Kasumi-1 (cell line): Measurements from ENCODE around the gene HOXA11.

Experiments used
- DNase-seq, 2 experiments: peaks; one replicate each; lab custom pipeline; 2025; lab: John Stamatoyannopoulos, UW

HOXA11 gene

GRCh38 chr7:27192546-27193334, 7.7 kb upstream of the HOXA11 start:
- DNase-seq: peak; percentile 65 to 86

GRCh38 chr7:27191833-27192545, 7.0 kb upstream of the HOXA11 start:
- DNase-seq: no peak

GRCh38 chr7:27191161-27191731, 6.2 kb upstream of the HOXA11 start:
- no peak for DNase-seq

GRCh38 chr7:27189997-27190748, 5.1 kb upstream of the HOXA11 start:
- DNase-seq: no peak

- DNase-seq: no peak
Measured at GRCh38 chr7:27189295-27189996, 4.4 kb upstream of the HOXA11 start.

GRCh38 chr7:27188386-27189294, 3.6 kb upstream of the HOXA11 start:
- peak; percentile 72 to 79 for DNase-seq

GRCh38 chr7:27187475-27188385, 2.7 kb upstream of the HOXA11 start:
- DNase-seq: peak in 1 of 2 experiments; percentile 49

GRCh38 chr7:27186668-27187474, 1.8 kb upstream of the HOXA11 start:
- no peak for DNase-seq

- no peak for DNase-seq
Measured at GRCh38 chr7:27185854-27186667, 1.0 kb upstream of the HOXA11 start.

GRCh38 chr7:27184337-27185012, 557 bp downstream of the HOXA11 start:
- peak; percentile 42 to 57 for DNase-seq

- DNase-seq: peak; percentile 48 to 55
Measured at GRCh38 chr7:27183682-27184336, 1.2 kb downstream of the HOXA11 start.

- DNase-seq: no peak
Measured at GRCh38 chr7:27182861-27183681, 2.0 kb downstream of the HOXA11 start.

- no peak for DNase-seq
Measured at GRCh38 chr7:27182285-27182841, 2.7 kb downstream of the HOXA11 start.

- no peak for DNase-seq
Measured at GRCh38 chr7:27181795-27182275, 3.2 kb downstream of the HOXA11 start.
